SK-N-SH (cell line): ENCODE data around the gene SPATA18. TPM values are rescaled to one million over a fixed set of nuclear protein-coding genes. Genes with fewer than 3 reads are reported as not detected.

Experiments
- CTCF ChIA-PET: fragments of 300-600, 350-600 bp; formaldehyde crosslinking; extraction: SDS; loops from one replicate; lab custom pipeline; 2021; lab: Yijun Ruan, JAX
- POLR2A ChIA-PET: fragments of 350-600 bp; sonication (Branson Sonifier 250); formaldehyde crosslinking; extraction: SDS; loops from one replicate; lab custom pipeline; 2020; ENCODE audit warnings: antibody characterized with exemption, inconsistent platforms; lab: Yijun Ruan, JAX
- DNase-seq: peaks from one replicate; pipeline ENCODE4 v3.0.0; 2012
- H2AFZ ChIP-seq: fragments of 200-600 bp; sonication (generic); 2 replicates; pipeline ENCODE4 v1.8.1; 2016; ENCODE audit warnings: antibody characterized with exemption, mild to moderate bottlenecking, low read depth
- H3F3A ChIP-seq: fragments of 200-600 bp; sonication (generic); replicated peaks from 2 replicates; pipeline ENCODE3; 2016; ENCODE audit warnings: antibody characterized with exemption, mild to moderate bottlenecking; ENCODE audit not compliant: insufficient read depth
- H3K27ac ChIP-seq, 2 experiments: fragments of 200-500 bp in 1 of 2; fragments of 200-600 bp in 1 of 2; sonication (Bioruptor generic) in 1 of 2; sonication (generic), shearing (Covaris generic) in 1 of 2; 2 replicates each; pipeline versions ENCODE4 v1.5.1 to v1.6.1; 2014 to 2016; ENCODE audit warnings: low read depth in 2 of 2, inconsistent platforms in 1 of 2, low read length in 1 of 2, mild to moderate bottlenecking in 1 of 2, mixed read lengths in 1 of 2
- H3K27me3 ChIP-seq: fragments of 200-600 bp; sonication (generic), shearing (Covaris generic); 2 replicates; pipeline ENCODE4 v1.6.1; 2016; ENCODE audit warnings: mixed run types; ENCODE audit not compliant: insufficient read depth
- H3K36me3 ChIP-seq, 2 experiments: fragments of 200-500 bp in 1 of 2; fragments of 200-600 bp in 1 of 2; sonication (Bioruptor generic) in 1 of 2; sonication (generic) in 1 of 2; replicated peaks in 1 of 2; 2 replicates each; pipeline versions ENCODE3 to v1.5.1; 2014 to 2016; ENCODE audit warnings: low read length in 1 of 2, mild to moderate bottlenecking in 1 of 2; ENCODE audit not compliant: insufficient read depth in 2 of 2, control insufficient read depth in 1 of 2
- H3K4me1 ChIP-seq, 2 experiments: fragments of 200-500 bp in 1 of 2; fragments of 200-600 bp in 1 of 2; sonication (Bioruptor generic) in 1 of 2; sonication (generic), shearing (Covaris generic) in 1 of 2; 2 replicates each; pipeline versions ENCODE4 v1.5.1 to v1.6.1; 2014 to 2016; ENCODE audit warnings: low read depth in 1 of 2, low read length in 1 of 2, mixed run types in 1 of 2; ENCODE audit not compliant: insufficient read depth in 2 of 2, control insufficient read depth in 1 of 2
- H3K4me2 ChIP-seq: fragments of 200-600 bp; sonication (generic), shearing (Covaris generic); 2 replicates; pipeline ENCODE4 v1.6.1; 2017; ENCODE audit warnings: mixed run types
- H3K4me3 ChIP-seq, 2 experiments: fragments of 200-500 bp in 1 of 2; fragments of 200-600 bp in 1 of 2; sonication (Bioruptor generic) in 1 of 2; sonication (generic), shearing (Covaris generic) in 1 of 2; 2 replicates each; pipeline versions ENCODE4 v1.5.1 to v1.8.1; 2014 to 2016; ENCODE audit warnings: low read depth in 2 of 2, inconsistent platforms in 1 of 2, low read length in 1 of 2, mild to moderate bottlenecking in 1 of 2, mixed read lengths in 1 of 2, moderate library complexity in 1 of 2
- H3K79me2 ChIP-seq: fragments of 200-600 bp; sonication (generic); 2 replicates; pipeline ENCODE4 v1.8.1; 2017; ENCODE audit warnings: mild to moderate bottlenecking; ENCODE audit not compliant: insufficient read depth
- H3K9ac ChIP-seq: fragments of 200-600 bp; sonication (generic); 2 replicates; pipeline ENCODE4 v1.6.1; 2017; ENCODE audit warnings: mixed run types
- H3K9me2 ChIP-seq: fragments of 200-600 bp; sonication (generic); 2 replicates; pipeline ENCODE4 v1.6.1; 2017; ENCODE audit warnings: mixed run types
- H3K9me3 ChIP-seq: fragments of 200-600 bp; sonication (generic); 2 replicates; pipeline ENCODE4 v1.6.1; 2017; ENCODE audit warnings: mixed run types, mild to moderate bottlenecking, moderate library complexity
- H4K20me1 ChIP-seq: fragments of 200-600 bp; sonication (generic); 2 replicates; pipeline ENCODE4 v1.6.1; 2017; ENCODE audit warnings: mild to moderate bottlenecking, mixed run types; ENCODE audit not compliant: insufficient read depth
- CHD2 ChIP-seq: fragments of 150-350 bp; IDR thresholded peaks from 2 replicates; pipeline ENCODE4 v1.6.1; 2018; ENCODE audit warnings: low read length; ENCODE audit not compliant: partially characterized antibody
- CTCF ChIP-seq: fragments of 200-600 bp; sonication (generic); IDR thresholded peaks from 2 replicates; pipeline ENCODE4 v1.6.1; 2017; ENCODE audit warnings: antibody characterized with exemption, mild to moderate bottlenecking, moderate library complexity
- ELF1 ChIP-seq: IDR thresholded peaks from 2 replicates; pipeline ENCODE4 v1.4.0; 2012
- EZH2phosphoT487 ChIP-seq: fragments of 200-600 bp; sonication (generic); IDR thresholded peaks from 2 replicates; pipeline ENCODE4 v1.6.1; 2017; ENCODE audit warnings: low read depth, mixed run types, mild to moderate bottlenecking, antibody characterized with exemption, moderate library complexity, borderline replicate concordance
- FOSL2 ChIP-seq: IDR thresholded peaks from 2 replicates; pipeline ENCODE4 v1.4.0; 2012; ENCODE audit warnings: low read depth, mild to moderate bottlenecking, moderate library complexity, borderline replicate concordance
- FOXM1 ChIP-seq: IDR thresholded peaks from 2 replicates; pipeline ENCODE4 v1.4.0; 2012; ENCODE audit warnings: low read depth, mild to moderate bottlenecking
- IRF3 ChIP-seq: fragments of 150-350 bp; IDR thresholded peaks from 2 replicates; pipeline ENCODE4 v1.6.1; 2016; ENCODE audit warnings: mild to moderate bottlenecking, low read depth, low read length
- MEF2A ChIP-seq: IDR thresholded peaks from 2 replicates; pipeline ENCODE4 v1.4.0; 2012; ENCODE audit warnings: low read depth, borderline replicate concordance
- MXI1 ChIP-seq: IDR thresholded peaks from 2 replicates; pipeline ENCODE4 v1.6.1; 2012; ENCODE audit warnings: mild to moderate bottlenecking, low read depth, low read length, improper control_type of control experiment
- NFIC ChIP-seq: IDR thresholded peaks from 2 replicates; pipeline ENCODE4 v1.4.0; 2012; ENCODE audit warnings: borderline replicate concordance
- TCF12 ChIP-seq: IDR thresholded peaks from 2 replicates; pipeline ENCODE4 v1.4.0; 2012
- USF1 ChIP-seq: IDR thresholded peaks from 2 replicates; pipeline ENCODE4 v1.4.0; 2012; ENCODE audit warnings: low read depth, borderline replicate concordance
- USF2 ChIP-seq: fragments of 150-350 bp; IDR thresholded peaks from 2 replicates; pipeline ENCODE4 v1.6.1; 2017; ENCODE audit warnings: antibody characterized with exemption, low read length, low read depth, borderline replicate concordance
- YY1 ChIP-seq: IDR thresholded peaks from 2 replicates; pipeline ENCODE4 v1.4.0; 2012; ENCODE audit warnings: low read depth, mild to moderate bottlenecking
- ZBTB33 ChIP-seq: IDR thresholded peaks from 2 replicates; pipeline ENCODE4 v1.4.0; 2012; ENCODE audit warnings: low read depth, borderline replicate concordance
- WGBS: methylation state at CpG from one replicate; pipeline ENCODE4 v1.1.6; 2017; ENCODE audit warnings: low lambda C conversion rate; 5-methylcytosine and 5-hydroxymethylcytosine counted together
- polyA plus RNA-seq, 3 experiments: library from polyadenylated mRNA; depleted of rRNA; stranded (reverse); fragments of >200 nt; gene quantifications; 2 replicates each; pipeline ENCODE4 v1.2.3, GENCODE V29; 2012

Gene SPATA18
- polyA plus RNA-seq, 1 of the 3 experiments (the other 2 are of a cell fraction) = 1.2 TPM

- no peak overlapping the region for H3K4me2 ChIP-seq
- no peaks in the 10 kb centered on the region for H3K9me3 ChIP-seq
- 92% methylated on average over 1 of the region's 1 CpG for WGBS
- ChIA-PET CTCF (interaction anchor here (0.7 to 0.8 kb wide), 2 partner anchors 13 to 1675 kb away, joined by 3 read pairs; no protein-coding TSS in a partner anchor), POLR2A (no interaction called here)
- H3K27ac ChIP-seq = no peak overlapping the region
- no peaks in the 10 kb centered on the region for H3K79me2 ChIP-seq
- H3F3A ChIP-seq = no peaks in the 10 kb centered on the region
- H3K36me3 ChIP-seq = no peaks in the 10 kb centered on the region
- no peaks in the 10 kb centered on the region for H4K20me1 ChIP-seq
- no peaks in the 10 kb centered on the region for H3K4me1 ChIP-seq
- no peak overlapping the region for H3K4me3 ChIP-seq
- H3K9me2 ChIP-seq = no peaks in the 10 kb centered on the region
- H3K9ac ChIP-seq = no peak overlapping the region
- no peak overlapping the region for H2AFZ ChIP-seq
- no peaks in the 10 kb centered on the region; the same call in 1 of the 2 replicates for H3K27me3 ChIP-seq
- DNase-seq = no peak
- no peak for TF ChIP-seq IRF3
- TF ChIP-seq YY1 = no peak
- TF ChIP-seq NFIC = no peak
- no peak for TF ChIP-seq FOSL2
- TF ChIP-seq, all 33 proteins: peak for 0
These were observed 6.1 kb upstream of the SPATA18 start for GRCh38 chr4:52045028-52045427.

- Histone ChIP-seq H3K36me3 (no peaks in the 10 kb centered on the region), H3K4me2 (no peak overlapping the region), H3K79me2 (no peaks in the 10 kb centered on the region), H3K27ac (no peak overlapping the region), H3K9ac (no peak overlapping the region), H3K4me1 (no peaks in the 10 kb centered on the region; a peak in 1 of 4 replicates), H3K27me3 (no peaks in the 10 kb centered on the region; the same call in 1 of the 2 replicates), H4K20me1 (no peaks in the 10 kb centered on the region), H2AFZ (no peak overlapping the region), H3K9me2 (no peaks in the 10 kb centered on the region), H3K4me3 (no peak overlapping the region), H3K9me3 (no peaks in the 10 kb centered on the region), H3F3A (no peaks in the 10 kb centered on the region)
- WGBS = 39% methylated on average over 5 of the region's 5 CpGs
- POLR2A ChIA-PET = no interaction called here
- DNase-seq = no peak
- CTCF ChIA-PET = no interaction called here
- no peak for TF ChIP-seq USF1
- TF ChIP-seq MEF2A = no peak
- TF ChIP-seq FOXM1 = no peak
- no peak for TF ChIP-seq MXI1
- TF ChIP-seq FOSL2 = no peak
- TF ChIP-seq ELF1 = no peak
- TF ChIP-seq USF2 = no peak
- TF ChIP-seq ZBTB33 = no peak
- no peak for TF ChIP-seq TCF12
- TF ChIP-seq IRF3 = no peak
- TF ChIP-seq CTCF = no peak
- TF ChIP-seq CHD2 = no peak
- no peak for TF ChIP-seq NFIC
- no peak for TF ChIP-seq EZH2phosphoT487
These were observed 1.8 kb upstream of the SPATA18 start for GRCh38 chr4:52049266-52049665.
